Stomach smooth muscle (tissue), 2 donors: Measurements from ENCODE around the gene SMIM24.
"Not testable (repeated sequence)": the region's sequence is repeated elsewhere in the genome, so short reads cannot be mapped to it uniquely, and the experiment has no call there.

Source experiments
- H3K27ac ChIP-seq: one replicate; pipeline ENCODE4 v1.7.0; 2013; ENCODE audit warnings: mild to moderate bottlenecking, low read length, inconsistent platforms
- H3K27me3 ChIP-seq, 2 donors: one replicate each; pipeline ENCODE4 v1.7.0; 2013; ENCODE audit warnings: low read length in 2 of 2; ENCODE audit not compliant: insufficient read depth in 2 of 2, control insufficient read depth in 1 of 2
- H3K36me3 ChIP-seq, 2 donors: one replicate each; pipeline ENCODE4 v1.7.0; 2013; ENCODE audit warnings: low read length in 2 of 2; ENCODE audit not compliant: control insufficient read depth in 2 of 2, insufficient read depth in 2 of 2
- H3K4me1 ChIP-seq: one replicate; pipeline ENCODE4 v1.7.0; 2013; ENCODE audit warnings: low read length; ENCODE audit not compliant: control insufficient read depth, insufficient read depth
- H3K4me3 ChIP-seq, 2 donors: one replicate each; pipeline ENCODE4 v1.7.0; 2013; ENCODE audit warnings: low read length in 2 of 2
- H3K9ac ChIP-seq, 2 donors: one replicate each; pipeline ENCODE4 v1.7.0; 2013; ENCODE audit warnings: low read length in 2 of 2, mild to moderate bottlenecking in 1 of 2
- H3K9me3 ChIP-seq, 2 donors: one replicate each; pipeline ENCODE4 v1.7.0; 2013; ENCODE audit warnings: low read length in 2 of 2; ENCODE audit not compliant: control insufficient read depth in 2 of 2
- donor health status: healthy.
- donor health status: Pancreatic carcinoma.

Gene SMIM24

GRCh38 chr19:3513229-3514140 lies 33.2 kb upstream of the SMIM24 start:
- Histone ChIP-seq H3K27ac (no peak overlapping the region), H3K27me3 (no peaks in the 10 kb centered on the region), H3K4me3 (no peak overlapping the region), H3K36me3 (no peaks in the 10 kb centered on the region), H3K9me3 (no peaks in the 10 kb centered on the region), H3K9ac (no peak overlapping the region), H3K4me1 (peaks cover 23% of the 10 kb centered on the region)

- no peaks in the 10 kb centered on the region for H3K27me3 ChIP-seq
- no peak overlapping the region for H3K27ac ChIP-seq
- H3K9ac ChIP-seq = no peak overlapping the region
- H3K36me3 ChIP-seq = no peaks in the 10 kb centered on the region
- H3K4me1 ChIP-seq = peaks cover 24% of the 10 kb centered on the region
- no peak overlapping the region for H3K4me3 ChIP-seq
- no peaks in the 10 kb centered on the region for H3K9me3 ChIP-seq
Measured at GRCh38 chr19:3512562-3513228, 32.4 kb upstream of the SMIM24 start.

GRCh38 chr19:3511506-3512251 lies 31.4 kb upstream of the SMIM24 start:
- Histone ChIP-seq H3K4me1 (peaks cover 30% of the 10 kb centered on the region), H3K9me3 (no peaks in the 10 kb centered on the region), H3K27me3 (no peaks in the 10 kb centered on the region), H3K9ac (no peak overlapping the region), H3K27ac (no peak overlapping the region), H3K36me3 (no peaks in the 10 kb centered on the region), H3K4me3 (no peak overlapping the region)

GRCh38 chr19:3510727-3511126 lies 30.4 kb upstream of the SMIM24 start:
- H3K36me3 ChIP-seq = no peaks in the 10 kb centered on the region

GRCh38 chr19:3509566-3509989 lies 29.3 kb upstream of the SMIM24 start:
- Histone ChIP-seq H3K9ac (no peak overlapping the region), H3K9me3 (no peaks in the 10 kb centered on the region), H3K27me3 (no peaks in the 10 kb centered on the region), H3K4me1 (peaks cover 27% of the 10 kb centered on the region), H3K27ac (peak overlapping the region; percentile 18), H3K4me3 (no peak overlapping the region), H3K36me3 (no peaks in the 10 kb centered on the region)

More at GRCh38 chr19:3510727-3511126, 30.4 kb upstream of the SMIM24 start:
- Histone ChIP-seq H3K9me3 (no peaks in the 10 kb centered on the region), H3K27me3 (no peaks in the 10 kb centered on the region), H3K27ac (no peak overlapping the region), H3K9ac (no peak overlapping the region), H3K4me3 (no peak overlapping the region), H3K4me1 (peaks cover 24% of the 10 kb centered on the region)

GRCh38 chr19:3508771-3509535 lies 28.6 kb upstream of the SMIM24 start:
- peak overlapping the region; percentile 18 for H3K27ac ChIP-seq
- no peaks in the 10 kb centered on the region for H3K36me3 ChIP-seq

GRCh38 chr19:3508121-3508661 lies 27.9 kb upstream of the SMIM24 start:
- not testable (repeated sequence) for H3K9ac ChIP-seq, H3K36me3 ChIP-seq, H3K4me3 ChIP-seq, H3K27me3 ChIP-seq, H3K27ac ChIP-seq, H3K9me3 ChIP-seq
- peaks cover 23% of the 10 kb centered on the region for H3K4me1 ChIP-seq

More at GRCh38 chr19:3508771-3509535, 28.6 kb upstream of the SMIM24 start:
- Histone ChIP-seq H3K4me1 (peaks cover 27% of the 10 kb centered on the region), H3K4me3 (no peak overlapping the region), H3K9ac (no peak overlapping the region), H3K27me3 (no peaks in the 10 kb centered on the region), H3K9me3 (no peaks in the 10 kb centered on the region)

- H3K27ac ChIP-seq = no peak overlapping the region
Measured at GRCh38 chr19:3507371-3508120, 27.2 kb upstream of the SMIM24 start.

GRCh38 chr19:3506384-3507340 lies 26.3 kb upstream of the SMIM24 start:
- peak overlapping the region; percentile 82 to 83 for H3K9ac ChIP-seq
- peaks cover 21% of the 10 kb centered on the region for H3K4me1 ChIP-seq
- no peaks in the 10 kb centered on the region for H3K9me3 ChIP-seq
- no peaks in the 10 kb centered on the region for H3K36me3 ChIP-seq
- H3K4me3 ChIP-seq = peak overlapping the region; percentile 73 to 97
- H3K27me3 ChIP-seq = no peaks in the 10 kb centered on the region
- peak overlapping the region; percentile 69 for H3K27ac ChIP-seq

More at GRCh38 chr19:3507371-3508120, 27.2 kb upstream of the SMIM24 start:
- peak overlapping the region; percentile 73 to 97 for H3K4me3 ChIP-seq
- no peaks in the 10 kb centered on the region for H3K36me3 ChIP-seq
- H3K27me3 ChIP-seq = no peaks in the 10 kb centered on the region
- H3K4me1 ChIP-seq = peaks cover 23% of the 10 kb centered on the region
- H3K9ac ChIP-seq = peak overlapping the region; percentile 60 to 82
- no peaks in the 10 kb centered on the region for H3K9me3 ChIP-seq
